ENCODE data around the gene OSMR.

The OSMR gene

GRCh38 chr5:38845526-38846378 lies at the start of gene OSMR:
Gene OSMR (plus strand): TSS chr5:38846012. CDS start chr5:38869045, 23,033 bp downstream.
- DNase-seq (ENCODE audit: low spot score): peak; percentile 88

- DNase-seq (ENCODE audit: low spot score): no peak
Measured at GRCh38 chr5:38796742-38797108, 49.1 kb upstream of the OSMR start.

- DNase-seq (ENCODE audit: low spot score): no peak
Measured at GRCh38 chr5:38797838-38798237, 48.0 kb upstream of the OSMR start.

DNA sequence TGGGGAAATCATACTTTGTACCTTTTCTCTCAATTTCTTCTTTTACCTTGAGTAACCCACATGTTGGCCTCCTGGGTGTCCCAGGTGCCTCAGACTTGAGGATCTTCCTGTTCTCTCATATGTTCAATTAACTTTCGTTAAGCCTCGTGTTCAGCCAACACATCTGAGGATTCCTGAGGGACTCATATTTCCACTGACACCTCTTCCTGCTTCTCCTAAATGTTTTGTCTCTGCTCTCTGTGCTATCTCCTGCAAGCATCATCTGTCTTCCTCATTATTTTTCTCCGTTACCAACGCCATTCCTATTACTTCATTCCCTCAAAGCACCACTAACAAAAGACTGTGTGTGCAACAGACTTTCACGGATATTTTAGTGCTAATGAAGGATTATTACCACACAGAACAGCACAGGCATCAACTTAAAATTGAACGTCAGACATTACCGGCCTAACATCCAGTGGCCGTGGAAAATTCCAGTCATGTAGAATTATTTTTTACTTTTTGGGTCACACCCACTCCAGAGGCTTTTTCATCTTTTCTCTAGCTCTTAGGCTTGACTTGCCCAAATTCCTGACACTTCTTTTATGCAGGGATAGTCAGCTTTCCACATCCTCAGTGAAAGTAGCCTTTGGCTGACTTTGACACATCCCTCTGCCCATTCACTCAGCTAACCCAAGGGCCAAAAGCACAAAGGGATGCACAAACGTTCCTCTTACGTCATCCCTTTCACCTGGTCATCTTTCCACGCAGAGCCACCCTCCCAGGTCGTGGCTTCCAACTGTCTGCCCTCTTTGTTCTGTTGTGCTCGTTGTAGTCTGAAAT lies 46.0 kb upstream of the OSMR start:
- no peak for DNase-seq (ENCODE audit: low spot score)

DNA sequence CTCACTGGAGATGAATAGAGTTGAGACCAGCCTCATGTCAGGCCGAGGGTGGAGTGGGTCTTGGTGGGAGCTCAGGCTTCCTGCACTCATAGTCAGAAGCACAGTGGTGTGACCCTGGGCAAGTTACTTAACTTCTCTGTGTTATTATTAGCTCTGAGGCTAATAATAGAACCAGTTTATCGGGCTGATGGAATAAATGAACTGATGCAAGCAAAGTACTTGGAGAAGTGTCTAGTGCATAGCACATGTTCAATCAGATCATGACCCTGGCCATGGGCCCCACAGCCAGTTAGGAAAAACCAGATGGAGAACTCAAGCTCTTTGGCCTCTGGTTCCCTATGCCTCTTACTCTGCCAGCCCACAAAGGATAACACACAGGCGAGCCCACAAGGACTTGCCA lies 45.3 kb upstream of the OSMR start:
- no peak for DNase-seq (ENCODE audit: low spot score)

- no peak for DNase-seq (ENCODE audit: low spot score)
Measured at GRCh38 chr5:38802125-38802524, 43.7 kb upstream of the OSMR start.

GRCh38 chr5:38803246-38803645 lies 42.6 kb upstream of the OSMR start:
- DNase-seq (ENCODE audit: low spot score): no peak

DNA sequence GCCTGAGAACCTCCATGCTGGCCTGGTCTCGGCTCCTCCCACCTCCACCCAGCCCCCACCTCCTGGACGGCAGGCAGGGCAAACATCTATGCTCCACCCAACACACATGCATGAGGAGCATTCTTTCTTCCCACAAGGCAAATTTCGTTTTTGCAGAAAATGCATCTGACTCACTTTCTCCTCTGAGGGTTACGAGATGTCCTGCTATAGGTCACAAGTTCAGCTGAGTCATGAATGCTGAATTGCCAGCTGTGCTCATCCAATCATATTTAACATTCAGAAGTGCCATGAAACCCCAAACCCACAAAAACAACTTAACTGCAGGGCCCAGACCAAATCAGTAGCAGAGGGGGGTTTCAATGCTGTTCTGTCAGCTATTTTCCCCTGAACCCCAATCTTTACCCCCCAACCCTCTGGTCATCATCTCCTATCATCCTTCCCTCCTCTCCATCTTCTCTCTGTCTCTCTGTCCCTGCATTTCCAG lies 39.0 kb upstream of the OSMR start:
- no peak for DNase-seq (ENCODE audit: low spot score)

DNA sequence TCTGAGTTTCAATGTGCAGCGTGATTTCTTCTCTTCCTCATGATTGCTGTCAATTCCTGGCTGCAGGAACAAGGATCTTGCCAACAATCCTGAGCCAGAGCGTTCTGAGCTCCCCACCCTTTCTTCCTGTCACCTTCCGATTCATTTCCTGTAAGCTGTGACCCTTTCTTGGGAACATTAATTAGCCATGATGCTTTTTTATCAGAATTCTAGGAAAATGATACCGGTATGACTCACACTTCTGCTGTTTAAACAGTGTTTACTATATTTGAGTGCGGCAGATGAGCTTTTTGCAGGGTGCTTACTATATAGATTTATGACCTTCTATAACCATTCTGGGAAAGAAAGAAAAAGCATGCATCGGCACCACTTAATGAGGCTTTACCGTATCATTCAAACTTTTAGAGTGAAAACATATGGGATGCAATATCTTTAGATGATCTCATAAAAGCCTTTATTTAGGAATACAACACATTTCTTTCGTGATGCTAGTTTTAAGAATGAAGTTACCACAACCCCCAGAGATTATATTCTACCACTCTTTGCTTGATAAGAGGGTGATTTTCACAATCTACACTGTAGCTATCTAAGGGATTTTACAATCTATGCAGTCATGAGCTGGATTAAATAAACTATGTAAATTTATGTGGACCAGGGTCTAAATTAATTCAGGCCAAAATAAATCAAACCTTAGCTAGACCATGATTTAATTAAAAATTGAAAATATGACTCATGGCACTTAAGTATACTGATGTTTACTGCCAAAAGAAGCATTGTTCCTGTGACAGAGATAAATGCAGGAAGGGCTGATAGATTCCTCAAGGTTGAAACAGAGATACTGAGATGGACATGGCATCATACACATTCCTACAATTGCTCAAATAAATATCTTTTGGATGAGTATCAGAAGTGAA lies 38.0 kb upstream of the OSMR start:
- no peak for DNase-seq (ENCODE audit: low spot score)

- DNase-seq (ENCODE audit: low spot score): no peak
Measured at GRCh38 chr5:38808666-38809343, 37.0 kb upstream of the OSMR start.

- peak; percentile 83 for DNase-seq (ENCODE audit: low spot score)
Measured at GRCh38 chr5:38809388-38810359, 36.1 kb upstream of the OSMR start.

- DNase-seq (ENCODE audit: low spot score): no peak
Measured at GRCh38 chr5:38814879-38815278, 30.9 kb upstream of the OSMR start.

DNA sequence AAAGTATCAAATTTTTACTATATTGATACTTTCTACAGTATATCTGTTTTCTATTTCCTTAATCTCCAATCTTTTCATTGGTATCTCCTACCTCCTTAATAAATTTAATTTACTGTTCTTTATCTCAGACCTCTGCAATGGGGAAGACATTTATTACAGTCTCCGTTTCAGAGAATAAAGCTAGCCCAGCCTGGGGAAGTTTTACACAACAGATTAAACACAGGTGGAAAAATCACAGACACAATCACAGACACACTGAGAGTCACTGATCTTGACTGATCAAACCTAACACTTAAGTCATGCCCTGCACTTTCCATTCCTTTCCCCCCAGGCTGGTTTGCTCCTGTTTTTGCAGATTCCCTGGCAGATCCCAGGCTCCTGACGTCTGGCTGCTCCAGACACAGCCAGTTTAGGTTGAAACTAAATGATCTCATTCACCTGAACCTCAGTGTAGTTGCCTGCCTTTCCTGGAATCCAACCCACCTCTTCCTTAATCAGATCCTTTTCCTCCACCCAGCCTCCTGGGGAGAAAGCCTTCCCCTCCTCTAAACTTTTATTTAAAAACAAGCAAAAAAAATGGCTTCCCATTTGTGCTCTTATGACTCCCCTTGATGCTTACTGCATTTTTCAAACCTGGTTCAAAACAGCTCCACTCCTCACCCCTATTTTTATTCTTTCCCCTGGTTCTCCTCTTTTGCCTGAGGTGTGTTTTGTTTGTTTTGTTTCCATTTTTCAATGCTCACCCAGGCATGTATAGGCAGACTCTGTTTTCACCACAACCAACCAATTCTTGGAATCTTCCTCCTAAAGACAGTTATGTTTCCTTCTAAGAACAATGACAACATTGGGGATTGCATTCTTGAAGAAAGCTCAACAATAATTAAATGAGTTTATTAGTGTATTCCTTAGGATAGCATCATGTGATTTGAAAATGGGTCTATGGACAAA lies 29.5 kb upstream of the OSMR start:
- DNase-seq (ENCODE audit: low spot score): no peak

GRCh38 chr5:38821679-38822078 lies 24.1 kb upstream of the OSMR start:
- DNase-seq (ENCODE audit: low spot score): no peak

DNA sequence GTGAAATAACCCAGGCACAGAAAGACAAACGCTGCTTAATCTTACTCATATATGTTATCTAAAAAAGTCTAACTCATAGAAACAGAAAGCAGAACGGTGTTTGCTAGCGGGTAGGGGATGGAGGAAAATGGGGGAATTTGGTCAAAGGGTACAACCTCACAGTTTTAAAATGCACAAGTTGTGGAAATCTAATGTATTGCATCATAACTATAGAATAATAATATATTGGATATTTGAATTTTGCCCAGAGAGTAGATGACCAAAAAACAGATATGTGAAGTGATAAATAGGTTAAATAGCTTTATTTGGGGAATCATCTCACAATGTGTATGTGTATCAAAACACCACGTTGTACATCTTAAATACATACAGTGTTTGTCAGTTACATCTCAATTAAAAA lies 22.3 kb upstream of the OSMR start:
- DNase-seq (ENCODE audit: low spot score): no peak

- DNase-seq (ENCODE audit: low spot score): no peak
Measured at GRCh38 chr5:38824821-38825220, 21.0 kb upstream of the OSMR start.

- DNase-seq (ENCODE audit: low spot score): no peak
Measured at GRCh38 chr5:38825494-38825893, 20.3 kb upstream of the OSMR start.

- no peak for DNase-seq (ENCODE audit: low spot score)
Measured at GRCh38 chr5:38827525-38827924, 18.3 kb upstream of the OSMR start.

- DNase-seq (ENCODE audit: low spot score): peak; percentile 73
Measured at GRCh38 chr5:38830521-38831051, 15.2 kb upstream of the OSMR start.
